ENCODE measurements around the gene CACNG7. TPM values are rescaled to one million over a fixed set of nuclear protein-coding genes. Genes with fewer than 3 reads are reported as not detected.
"Not testable (repeated sequence)": the region's sequence is repeated elsewhere in the genome, so short reads cannot be mapped to it uniquely, and the experiment has no call there.

The CACNG7 gene
- total RNA-seq, 4 donors from 2014 or later: not detected

GRCh38 chr19:53944416-53944815, 35.3 kb downstream of the CACNG7 start:
- Histone ChIP-seq H3K9me3 (peaks cover 0 to 8% (median 0%) of the 10 kb centered on the region in 3 donors), H3K36me3 (no peaks in the 10 kb centered on the region), H3K27ac (no peak overlapping the region), H3K27me3 (peaks cover 0 to 81% (median 13%) of the 10 kb centered on the region in 4 donors), H3K4me3 (no peak overlapping the region), H3K4me1 (no peaks in the 10 kb centered on the region)
- no peak for DNase-seq
- TF ChIP-seq POLR2A (IDR thresholded peaks at IDR 0.05) (no peak), CTCF (IDR thresholded peaks at IDR 0.05) (no peak)
- intact Hi-C loops (cut with DNase I): no loop called here
- 76 to 84% methylated on average over 4 of the region's 4 CpGs for WGBS, 2 donors

- WGBS, 2 donors: 79 to 94% methylated on average over 2 to 4 of the region's 4 CpGs
- TF ChIP-seq POLR2A (IDR thresholded peaks at IDR 0.05): no peak
- TF ChIP-seq CTCF (IDR thresholded peaks at IDR 0.05): no peak
- no peaks in the 10 kb centered on the region for H3K36me3 ChIP-seq
Measured at GRCh38 chr19:53944933-53945332, 35.9 kb downstream of the CACNG7 start.

GRCh38 chr19:53945441-53945840, 36.4 kb downstream of the CACNG7 start:
- 32 to 41% methylated on average over 9 of the region's 9 CpGs for WGBS, 2 donors
- Histone ChIP-seq H3K9me3 (peaks cover 0 to 8% (median 0%) of the 10 kb centered on the region in 3 donors), H3K4me1 (no peaks in the 10 kb centered on the region), H3K36me3 (no peaks in the 10 kb centered on the region), H3K27me3 (peaks cover 0 to 75% (median 13%) of the 10 kb centered on the region in 4 donors), H3K27ac (no peak overlapping the region), H3K4me3 (no peak overlapping the region)
- DNase-seq: no peak
- no peak for TF ChIP-seq CTCF (IDR thresholded peaks at IDR 0.05)
- TF ChIP-seq POLR2A (IDR thresholded peaks at IDR 0.05): no peak
- intact Hi-C loops (cut with DNase I): no loop called here

More at GRCh38 chr19:53944933-53945332, 35.9 kb downstream of the CACNG7 start:
- no peak for DNase-seq
- intact Hi-C loops (cut with DNase I): no loop called here
- Histone ChIP-seq H3K4me1 (no peaks in the 10 kb centered on the region), H3K27ac (no peak overlapping the region), H3K27me3 (peaks cover 0 to 77% (median 13%) of the 10 kb centered on the region in 4 donors), H3K4me3 (no peak overlapping the region), H3K9me3 (peaks cover 0 to 8% (median 0%) of the 10 kb centered on the region in 3 donors)

GRCh38 chr19:53945998-53946397, 36.9 kb downstream of the CACNG7 start:
- no peak for TF ChIP-seq POLR2A (IDR thresholded peaks at IDR 0.05)
- TF ChIP-seq CTCF (IDR thresholded peaks at IDR 0.05): no peak
- H3K4me3 ChIP-seq: no peak overlapping the region
- peaks cover 0 to 75% (median 13%) of the 10 kb centered on the region in 4 donors for H3K27me3 ChIP-seq
- H3K4me1 ChIP-seq: no peaks in the 10 kb centered on the region
- no peak overlapping the region for H3K27ac ChIP-seq
- intact Hi-C loops (cut with DNase I): no loop called here
- no peaks in the 10 kb centered on the region for H3K36me3 ChIP-seq
- peaks cover 0 to 8% (median 0%) of the 10 kb centered on the region in 3 donors for H3K9me3 ChIP-seq
- no peak for DNase-seq
- 95% methylated on average over 2 of the region's 2 CpGs for WGBS, 2 donors

GRCh38 chr19:53947624-53948023, 38.5 kb downstream of the CACNG7 start:
- peaks cover 0 to 2% (median 0%) of the 10 kb centered on the region in 3 donors for H3K9me3 ChIP-seq
- intact Hi-C loops (cut with DNase I): no loop called here
- TF ChIP-seq CTCF (IDR thresholded peaks at IDR 0.05) (no peak), POLR2A (IDR thresholded peaks at IDR 0.05) (no peak)
- no peak overlapping the region for H3K4me3 ChIP-seq
- H3K27ac ChIP-seq: no peak overlapping the region
- no peaks in the 10 kb centered on the region for H3K4me1 ChIP-seq
- 41 to 70% methylated on average over 2 to 5 of the region's 5 CpGs for WGBS, 2 donors
- no peak for DNase-seq
- H3K27me3 ChIP-seq: peaks cover 0 to 71% (median 5%) of the 10 kb centered on the region in 4 donors
- no peaks in the 10 kb centered on the region for H3K36me3 ChIP-seq

- DNase-seq; H3K27ac ChIP-seq; H3K4me3 ChIP-seq; intact Hi-C loops (cut with DNase I); H3K36me3 ChIP-seq; H3K9me3 ChIP-seq; H3K4me1 ChIP-seq: not testable (repeated sequence)
- peaks cover 0 to 71% (median 0%) of the 10 kb centered on the region in 4 donors for H3K27me3 ChIP-seq
- WGBS, 2 donors: 64 to 79% methylated on average over 5 of the region's 5 CpGs
Measured at GRCh38 chr19:53948611-53949010, 39.5 kb downstream of the CACNG7 start.

Measured in esophagus squamous epithelium (tissue), 5 donors.